Fibroblast of skin of right quadriceps (primary cell): ENCODE measurements around the gene SPATA17.
"Not testable (repeated sequence)": the region's sequence is repeated elsewhere in the genome, so short reads cannot be mapped to it uniquely, and the experiment has no call there.

ENCODE experiments used
- DNase-seq: peaks from one replicate; pipeline ENCODE4 v3.0.0-alpha.2; 2013

The SPATA17 gene

DNA sequence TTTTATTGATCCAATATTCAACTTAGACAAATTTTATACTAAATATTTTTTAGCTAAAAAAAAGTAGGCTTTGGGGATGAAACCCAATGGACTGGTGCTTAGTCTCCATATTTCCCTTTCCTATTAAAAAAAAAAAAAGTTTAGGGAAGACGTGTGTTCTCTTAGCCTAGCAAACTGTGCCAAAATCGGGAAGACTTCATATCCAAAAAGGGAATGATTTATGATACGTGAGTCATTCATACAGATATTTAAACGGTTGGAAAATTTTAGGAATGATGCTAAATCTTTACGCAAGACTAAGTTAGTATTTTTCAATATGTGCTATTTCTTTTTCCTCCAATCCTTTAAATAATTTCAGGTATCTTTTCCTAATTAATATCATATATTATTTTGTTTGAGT lies 50.7 kb downstream of the SPATA17 start:
- peak; percentile 6 for DNase-seq

DNA sequence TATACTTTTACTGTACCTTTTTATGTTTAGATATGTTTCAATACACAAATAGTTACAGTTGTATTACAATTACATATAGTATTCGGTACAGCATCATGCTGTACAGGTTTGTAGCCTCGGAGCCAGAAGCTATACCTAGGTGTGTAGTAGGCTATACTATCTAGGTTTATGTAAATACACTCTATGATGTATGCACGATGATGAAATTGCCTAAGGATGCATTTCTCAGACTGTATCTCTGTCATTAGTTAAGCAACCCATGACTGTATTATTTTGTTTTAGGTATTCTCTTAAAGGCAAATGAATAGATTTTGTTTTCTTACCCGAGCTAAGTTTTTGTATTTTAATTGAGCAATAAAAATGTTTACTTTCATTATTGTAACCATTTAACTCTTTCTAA lies 56.4 kb downstream of the SPATA17 start:
- DNase-seq, result no peak

DNA sequence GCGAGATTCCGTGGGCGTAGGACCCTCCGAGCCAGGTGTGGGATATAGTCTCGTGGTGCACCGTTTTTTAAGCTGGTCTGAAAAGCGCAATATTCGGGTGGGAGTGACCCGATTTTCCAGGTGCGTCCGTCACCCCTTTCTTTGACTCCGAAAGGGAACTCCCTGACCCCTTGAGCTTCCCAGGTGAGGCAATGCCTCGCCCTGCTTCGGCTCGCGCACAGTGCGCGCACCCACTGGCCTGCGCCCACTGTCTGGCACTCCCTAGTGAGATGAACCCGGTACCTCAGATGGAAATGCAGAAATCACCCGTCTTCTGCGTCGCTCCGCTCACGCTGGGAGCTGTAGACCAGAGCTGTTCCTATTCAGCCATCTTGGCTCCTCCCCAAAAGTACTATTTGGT lies 65.0 kb downstream of the SPATA17 start:
- DNase-seq, result not testable (repeated sequence)

DNA sequence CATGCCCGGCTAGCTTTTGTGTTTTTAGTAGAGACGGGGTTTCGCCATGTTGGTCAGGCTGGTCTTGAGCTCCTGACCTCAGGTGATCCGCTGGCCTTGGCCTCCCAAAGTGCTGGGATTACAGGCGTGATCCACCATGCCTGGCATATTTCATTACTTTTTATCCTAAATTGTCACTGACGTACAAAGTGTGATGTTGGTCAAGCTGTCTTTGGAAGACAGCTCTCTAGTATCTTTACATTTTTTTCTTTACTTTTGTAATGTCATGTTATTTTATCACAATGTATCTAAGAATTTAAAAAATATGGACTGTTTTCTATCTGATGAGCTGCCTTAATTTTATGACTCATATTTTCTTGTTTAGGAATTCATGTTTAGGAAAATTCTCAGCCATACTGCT lies 72.2 kb downstream of the SPATA17 start:
- no peak for DNase-seq

DNA sequence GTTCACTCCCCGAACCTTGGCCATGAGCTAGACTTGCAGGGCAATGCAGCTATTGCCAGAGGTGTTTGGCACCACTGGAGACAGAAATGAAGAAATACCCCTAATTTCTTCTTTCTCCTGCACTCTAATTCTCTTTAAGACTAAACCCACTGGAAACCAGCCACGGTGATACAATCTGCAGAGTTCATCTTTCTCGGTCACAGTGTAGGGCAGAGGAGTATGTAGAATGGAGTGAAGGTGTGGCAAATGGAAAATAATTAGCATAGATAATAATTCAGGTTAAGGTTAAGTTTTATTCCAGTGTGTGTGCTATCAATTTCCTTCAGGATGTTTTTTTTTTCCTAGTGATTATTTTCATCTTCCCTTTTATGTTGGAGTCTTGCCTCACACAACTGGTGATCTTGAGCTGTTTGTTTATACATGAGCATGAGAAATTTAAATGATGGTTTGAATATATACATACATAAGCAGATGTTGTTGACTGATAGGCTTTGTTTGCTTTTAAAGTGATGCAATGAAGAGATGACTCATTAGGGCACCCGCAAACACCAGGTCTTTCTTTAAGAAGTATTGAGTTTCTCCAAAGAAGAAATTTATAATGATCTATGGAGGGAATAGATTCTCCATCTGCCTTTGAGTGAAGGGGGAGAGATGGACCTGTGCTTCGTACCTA lies 81.9 kb downstream of the SPATA17 start:
- no peak for DNase-seq

DNA sequence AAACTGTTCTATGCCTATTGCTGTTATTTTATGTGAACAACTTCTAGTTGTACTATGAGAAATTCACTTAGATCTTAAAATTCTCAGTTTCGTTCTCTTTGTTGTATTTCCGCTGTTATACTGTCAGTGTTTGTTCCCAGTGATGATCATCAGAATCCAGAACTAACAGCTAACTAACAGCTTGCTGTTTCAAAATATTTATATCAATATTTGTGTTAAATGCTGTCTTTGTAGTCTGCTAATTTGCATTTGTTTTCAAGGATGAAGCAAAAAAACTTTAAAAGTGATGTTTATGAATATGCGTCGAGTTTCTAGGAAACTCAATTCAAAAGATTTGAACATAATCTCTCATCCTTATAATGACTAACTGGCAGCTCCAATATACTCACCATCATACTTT lies 84.5 kb downstream of the SPATA17 start:
- DNase-seq, result no peak

DNA sequence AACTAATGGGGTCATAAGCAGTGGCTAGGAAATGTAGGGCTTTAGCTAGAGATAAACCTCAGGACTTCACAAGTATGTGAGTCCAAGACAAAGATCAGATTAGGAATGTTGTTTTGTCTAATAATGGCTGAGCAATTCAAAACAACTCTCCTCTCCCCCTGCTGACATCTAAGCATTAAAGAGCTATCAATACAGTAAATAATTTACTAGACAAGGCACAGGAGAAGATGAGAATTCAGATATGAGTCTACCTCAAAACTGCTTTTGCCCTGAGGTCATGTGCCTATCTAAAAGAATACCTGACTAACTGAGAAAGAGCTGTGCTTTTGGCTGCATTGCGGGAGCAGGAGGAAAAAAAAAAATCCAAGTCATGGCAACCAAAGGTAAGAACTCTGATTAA lies 86.8 kb downstream of the SPATA17 start:
- DNase-seq, result no peak

DNA sequence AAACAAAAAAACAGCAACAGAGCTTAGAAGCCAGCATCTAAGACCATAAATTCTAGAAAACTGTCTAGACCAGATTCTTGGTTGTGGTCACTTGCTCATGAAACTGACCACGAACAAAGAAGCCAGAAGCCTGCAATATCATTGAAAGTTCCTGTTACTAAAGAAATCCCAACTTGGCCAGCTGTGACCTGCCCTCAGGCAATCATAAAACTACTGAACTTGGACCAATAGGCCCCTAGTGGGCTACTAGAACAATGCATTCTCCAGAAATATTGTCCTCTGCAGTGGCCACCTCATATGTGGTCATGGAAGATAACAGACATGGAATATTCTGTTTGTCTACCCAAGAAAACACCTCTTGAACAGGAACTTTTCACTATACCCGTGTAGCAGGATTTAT lies 87.7 kb downstream of the SPATA17 start:
- DNase-seq, result no peak

DNA sequence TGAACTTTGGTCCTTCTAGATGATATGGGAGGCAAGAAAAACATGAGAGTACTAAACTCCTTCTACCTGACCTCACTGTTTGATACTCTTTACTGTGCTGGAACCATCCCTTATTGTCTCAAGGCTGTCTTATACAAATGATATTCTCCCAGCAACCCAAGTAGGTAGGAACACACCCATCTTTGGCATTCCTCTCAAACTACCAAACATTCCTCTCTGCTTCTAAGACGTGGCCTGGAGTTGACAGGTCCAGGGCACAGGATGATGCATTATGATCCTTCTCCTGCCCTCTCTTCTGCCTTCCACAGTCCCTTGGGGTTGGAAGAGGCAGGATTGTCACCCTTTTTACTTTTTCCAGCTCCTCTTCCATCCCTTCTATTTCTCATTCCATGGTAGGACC lies 90.5 kb downstream of the SPATA17 start:
- DNase-seq, result no peak

DNA sequence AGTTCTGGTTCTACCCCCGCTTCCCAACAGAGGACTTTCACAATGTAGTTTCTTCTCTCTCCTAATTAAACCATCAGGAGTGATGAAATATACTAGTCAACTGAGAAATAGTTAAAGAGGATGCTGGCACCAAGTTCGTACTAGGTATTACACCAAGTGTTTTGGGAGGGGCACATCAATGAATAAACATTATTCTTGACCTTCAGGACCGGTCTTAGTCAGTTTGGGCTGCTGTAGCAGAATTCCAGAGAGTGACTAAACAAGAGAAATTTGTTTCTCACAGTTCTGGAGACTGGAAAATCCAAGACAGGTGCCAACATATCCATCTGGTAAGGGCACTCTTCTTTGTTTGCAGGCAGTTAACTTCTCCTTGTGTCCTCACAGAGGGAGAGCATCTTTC lies 103.8 kb downstream of the SPATA17 start:
- peak; percentile 1 for DNase-seq

DNA sequence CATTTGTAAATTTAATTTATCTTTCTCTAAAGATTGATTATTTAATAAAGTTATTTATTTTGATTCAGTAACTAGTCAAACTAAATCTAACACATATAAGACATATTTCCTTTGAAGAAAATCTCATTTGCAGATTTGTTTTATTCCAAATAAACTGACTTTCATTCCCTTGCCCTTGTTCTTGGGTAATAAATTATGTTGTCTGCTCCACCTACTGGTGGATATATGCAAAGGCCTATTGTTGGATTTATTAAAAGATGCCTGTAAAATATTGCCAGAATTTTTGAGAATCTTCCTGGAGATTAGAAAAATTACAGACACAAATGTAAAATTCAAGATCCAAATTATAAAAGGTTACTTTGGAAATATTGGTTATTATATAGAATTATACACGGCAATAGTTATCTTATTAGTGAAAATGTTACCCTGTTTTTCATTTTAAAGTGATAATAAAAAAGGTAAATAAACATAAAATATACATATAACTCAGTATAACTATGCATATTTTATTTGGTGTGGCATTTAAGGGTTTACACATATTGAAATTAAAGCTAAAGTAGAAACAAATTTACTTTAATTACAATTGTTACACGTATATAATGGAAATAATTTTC lies 116.1 kb downstream of the SPATA17 start:
- peak; percentile 19 for DNase-seq

DNA sequence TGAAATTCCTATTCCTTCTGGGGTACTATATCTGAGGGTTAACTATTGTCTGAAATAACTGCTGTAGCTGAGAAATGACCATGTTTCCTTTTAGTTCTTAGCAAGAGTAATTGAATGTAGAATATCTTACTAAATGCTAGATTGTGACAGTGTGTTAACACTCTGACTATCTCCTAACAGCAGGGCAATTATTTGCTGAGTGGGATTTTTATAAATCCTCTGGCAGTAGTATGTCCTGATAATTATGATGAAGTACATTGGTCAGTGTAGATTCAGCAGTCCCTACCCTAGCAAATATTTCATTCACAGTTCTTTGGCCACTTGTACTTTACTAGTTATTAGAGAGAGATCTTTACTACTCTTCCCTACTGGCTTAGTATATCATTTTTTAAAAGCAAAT lies 138.6 kb downstream of the SPATA17 start:
- DNase-seq, result no peak

DNA sequence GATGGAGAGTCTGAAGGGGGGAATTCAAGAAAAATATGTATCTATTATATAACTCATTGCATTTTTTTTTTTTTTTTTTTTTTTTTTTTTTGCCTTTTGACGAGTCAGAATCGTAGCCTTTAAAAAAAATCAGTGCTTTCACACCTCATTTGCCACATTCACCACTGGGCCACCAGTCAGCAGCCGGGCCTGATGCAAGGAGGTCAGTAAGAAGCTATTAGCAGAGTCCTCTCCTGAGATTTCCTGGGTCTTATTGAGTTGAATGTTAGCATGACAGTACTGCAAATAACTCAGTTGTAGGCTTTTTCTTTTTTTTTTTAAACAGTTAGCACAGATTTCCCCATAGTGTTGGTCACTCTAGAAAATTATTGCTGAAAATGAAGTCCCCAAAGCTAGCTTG lies 139.8 kb downstream of the SPATA17 start:
- DNase-seq, result no peak

DNA sequence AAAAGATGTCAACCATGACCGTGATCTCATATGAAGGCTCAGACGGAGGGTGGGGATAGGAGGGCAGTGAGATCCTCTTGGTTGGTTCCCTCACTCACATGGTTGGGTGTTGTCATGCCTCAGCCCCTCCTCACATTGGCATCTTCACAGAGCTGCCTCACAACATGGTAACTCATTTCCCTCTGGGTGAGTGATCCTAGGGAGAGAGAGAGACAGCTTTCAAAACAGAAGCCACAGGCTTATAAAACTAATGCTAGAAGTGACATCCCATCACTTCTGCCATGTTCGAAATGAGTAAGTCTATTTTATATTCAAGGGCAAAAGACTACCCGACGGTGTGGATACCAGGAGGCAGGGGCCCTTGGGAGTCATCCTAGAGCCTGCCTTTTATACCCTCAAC lies 145.5 kb downstream of the SPATA17 start:
- DNase-seq, result no peak

DNA sequence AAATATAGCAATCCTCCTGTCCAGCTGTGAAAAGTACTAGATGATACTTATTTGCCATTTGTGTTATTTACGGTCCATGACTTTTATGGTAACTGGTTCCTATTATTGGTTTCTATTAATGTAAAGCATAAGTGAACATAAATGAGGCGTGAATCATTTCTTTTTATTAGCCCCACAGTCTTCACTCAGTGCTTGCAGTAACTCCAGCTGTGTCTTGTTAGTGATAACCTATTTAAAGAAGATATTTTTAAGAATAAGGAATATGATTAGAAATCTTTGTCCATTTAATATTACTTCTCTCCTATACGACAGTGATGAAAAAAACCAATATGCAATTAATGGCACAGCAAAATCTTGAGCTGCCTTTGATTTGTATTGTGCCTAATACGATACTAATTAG lies 149.9 kb downstream of the SPATA17 start:
- peak; percentile 12 for DNase-seq

DNA sequence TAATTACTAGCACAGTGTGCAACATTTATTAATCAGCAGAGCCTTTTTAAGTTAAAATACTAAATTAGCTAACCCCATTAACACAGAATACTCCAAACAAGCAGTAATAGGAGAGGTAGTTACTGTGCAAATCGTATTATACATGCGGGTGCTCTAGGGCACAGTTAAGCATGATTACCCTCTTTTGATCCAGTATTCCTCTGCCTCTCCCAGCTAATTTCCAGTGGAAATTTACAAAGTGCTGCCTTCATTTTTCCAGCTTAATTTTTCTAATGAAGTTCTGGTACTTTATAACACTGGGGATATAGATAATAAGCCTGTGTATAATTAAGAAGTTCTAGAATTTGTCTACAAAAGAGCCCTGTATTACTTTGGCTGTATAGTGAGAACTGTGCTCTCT lies 159.9 kb downstream of the SPATA17 start:
- no peak for DNase-seq

DNA sequence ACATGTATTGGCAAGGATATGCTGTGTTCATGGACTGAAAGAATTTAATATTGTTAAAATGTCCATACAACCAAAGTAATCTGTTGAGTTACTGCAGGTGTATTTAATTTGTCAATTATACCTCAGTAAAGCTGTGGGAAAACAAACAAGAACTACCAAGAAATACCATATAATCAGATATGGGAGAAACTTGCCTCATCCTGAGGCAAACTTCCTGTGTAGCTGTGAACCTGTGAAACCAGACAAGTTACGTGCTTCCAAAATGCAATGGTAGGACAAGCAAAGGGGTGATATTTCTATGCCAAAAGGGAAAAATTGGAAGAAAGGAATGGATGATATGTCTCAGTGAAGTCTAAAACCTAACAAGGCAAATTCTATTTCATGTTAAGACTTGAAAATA lies 174.6 kb downstream of the SPATA17 start:
- DNase-seq, result no peak

DNA sequence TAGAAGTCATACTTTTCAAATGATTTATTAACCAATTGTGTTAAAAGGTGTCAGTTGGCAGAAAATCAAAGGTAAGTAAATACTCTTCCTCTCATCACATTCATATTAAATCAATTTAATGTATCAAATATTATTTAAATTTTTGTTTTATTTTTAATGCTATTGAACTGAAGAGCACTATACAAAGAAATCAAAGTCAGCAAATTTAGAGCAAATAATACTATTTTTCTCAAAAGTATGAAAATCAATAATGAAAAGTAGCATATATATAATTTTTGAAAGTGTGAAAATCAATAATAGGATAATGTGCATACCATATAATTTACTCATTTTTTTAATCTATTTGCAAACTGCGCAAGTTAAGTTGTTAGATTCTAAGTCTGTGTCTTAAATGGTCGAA lies 181.0 kb downstream of the SPATA17 start:
- no peak for DNase-seq

DNA sequence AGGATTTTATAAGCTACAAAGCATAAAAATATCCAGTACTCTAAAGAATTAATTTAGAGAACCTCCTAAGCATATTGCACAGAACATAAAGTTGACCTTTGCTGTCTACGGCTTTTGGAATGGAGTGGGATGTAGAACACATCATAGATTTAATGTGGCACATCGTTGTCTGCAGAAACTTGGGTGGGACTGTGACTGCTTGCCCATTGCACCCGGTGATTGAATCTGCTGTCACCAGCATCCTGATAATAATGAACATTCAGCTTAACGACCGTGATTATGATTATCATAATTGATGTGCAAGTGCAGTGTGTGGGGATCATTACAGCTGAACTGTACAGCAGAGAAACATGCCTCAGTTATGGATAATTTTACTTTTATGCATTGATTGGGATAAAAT lies 181.9 kb downstream of the SPATA17 start:
- DNase-seq, result no peak

DNA sequence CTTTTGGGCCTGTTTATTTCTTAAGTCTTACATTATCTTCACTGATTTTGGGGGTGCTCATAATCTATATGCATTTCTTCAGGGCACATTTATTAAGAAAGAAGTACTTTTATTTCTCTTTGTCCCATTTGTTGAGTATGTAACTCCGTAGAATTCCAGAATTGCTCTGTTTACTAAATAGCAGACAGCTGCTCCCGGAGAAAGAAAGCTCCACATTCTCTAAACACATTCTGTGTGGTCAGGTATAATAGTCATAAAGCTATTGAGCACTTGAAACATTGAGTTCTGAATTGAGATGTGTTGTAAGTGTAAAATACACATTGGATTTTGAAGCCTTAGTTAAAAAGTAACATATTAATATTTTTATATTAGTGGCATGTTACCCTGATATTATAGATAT lies 206.5 kb downstream of the SPATA17 start:
- no peak for DNase-seq

DNA sequence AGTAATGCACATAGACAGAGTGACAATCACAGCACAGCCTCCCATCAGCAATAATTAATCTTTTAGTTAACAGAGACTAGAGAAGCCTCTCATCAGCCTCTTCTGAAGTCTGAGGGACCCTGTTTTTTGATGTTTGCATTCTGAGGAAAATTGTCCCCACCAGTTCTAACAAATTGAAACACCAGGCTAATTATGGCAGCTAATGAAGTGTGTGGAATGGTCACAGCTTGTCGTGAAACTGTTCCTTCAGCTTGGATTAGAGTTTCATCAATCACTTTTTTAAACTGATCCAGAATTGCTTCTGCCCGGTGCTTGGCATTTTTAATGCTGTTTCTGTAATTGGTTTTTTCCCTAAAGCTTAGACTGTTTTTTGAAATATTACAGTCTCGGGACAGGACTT lies 208.0 kb downstream of the SPATA17 start:
- DNase-seq, result no peak

DNA sequence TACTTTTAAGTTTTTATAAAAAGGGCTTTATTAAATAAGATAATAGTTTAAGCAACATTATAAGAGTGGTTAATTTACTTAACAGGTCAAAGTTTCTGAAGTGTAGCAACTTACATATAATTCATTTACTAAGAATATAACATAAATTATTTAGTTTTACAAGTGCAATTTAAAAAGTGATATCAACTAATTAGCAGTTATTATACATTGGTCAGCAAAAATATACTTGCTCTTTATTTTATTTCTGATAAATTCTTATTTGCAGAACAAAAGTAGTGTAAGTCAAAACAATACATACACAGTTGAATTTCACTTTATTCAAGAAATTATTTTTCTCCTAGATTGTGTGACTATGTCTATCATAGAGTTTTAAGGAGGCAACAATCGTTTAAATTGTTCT lies 215.6 kb downstream of the SPATA17 start:
- DNase-seq, result no peak

DNA sequence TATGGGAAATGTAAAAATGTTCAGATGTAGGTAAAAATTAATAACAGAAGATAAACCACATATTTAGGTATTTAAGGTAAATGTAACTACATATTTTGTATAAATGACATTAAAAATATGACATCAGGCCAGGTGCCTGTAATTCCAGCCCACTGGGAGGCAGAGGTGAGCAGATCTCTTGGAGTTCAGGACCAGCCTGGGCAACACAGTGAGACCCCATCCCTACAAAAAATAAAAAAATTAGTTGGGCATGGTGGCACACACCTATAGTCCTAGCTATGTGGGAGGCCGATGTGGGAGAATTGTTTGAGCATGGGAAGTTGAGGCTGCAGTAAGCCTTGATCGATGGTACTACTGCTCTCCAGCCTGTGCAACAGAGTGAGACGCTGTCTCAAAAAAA lies 216.5 kb downstream of the SPATA17 start:
- DNase-seq, result no peak

DNA sequence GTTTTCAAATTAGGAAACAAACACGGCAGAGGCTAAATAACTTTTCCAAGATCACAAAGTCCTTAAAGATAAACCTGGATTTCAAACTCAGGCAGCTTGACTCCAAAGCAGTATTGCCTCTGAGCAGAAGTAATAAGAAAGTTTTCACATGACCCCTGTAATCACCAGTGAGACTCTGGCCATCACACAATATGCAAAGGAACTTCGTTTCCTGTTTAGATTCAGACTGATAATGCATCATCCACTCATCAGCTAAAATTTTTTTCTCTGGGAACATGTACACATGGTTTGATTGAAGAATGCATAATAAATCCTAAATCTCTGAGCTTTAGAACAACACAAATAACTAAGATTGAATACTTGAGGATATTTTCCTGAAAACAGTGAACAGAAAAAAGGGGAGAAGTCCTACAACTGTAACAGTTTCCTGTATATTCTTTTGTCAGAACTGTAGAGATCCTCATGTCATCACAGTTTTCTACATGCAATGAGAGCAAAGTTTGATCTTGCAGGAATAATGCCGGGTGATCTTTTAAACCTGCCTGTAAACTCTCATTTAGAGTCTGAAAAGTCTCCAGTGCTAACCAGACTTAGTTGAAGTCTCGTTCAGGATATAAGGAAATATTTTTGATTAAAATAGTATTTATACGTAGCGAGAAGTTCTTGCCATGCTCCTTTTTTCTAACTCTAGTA lies 225.3 kb downstream of the SPATA17 start:
- DNase-seq, result no peak

DNA sequence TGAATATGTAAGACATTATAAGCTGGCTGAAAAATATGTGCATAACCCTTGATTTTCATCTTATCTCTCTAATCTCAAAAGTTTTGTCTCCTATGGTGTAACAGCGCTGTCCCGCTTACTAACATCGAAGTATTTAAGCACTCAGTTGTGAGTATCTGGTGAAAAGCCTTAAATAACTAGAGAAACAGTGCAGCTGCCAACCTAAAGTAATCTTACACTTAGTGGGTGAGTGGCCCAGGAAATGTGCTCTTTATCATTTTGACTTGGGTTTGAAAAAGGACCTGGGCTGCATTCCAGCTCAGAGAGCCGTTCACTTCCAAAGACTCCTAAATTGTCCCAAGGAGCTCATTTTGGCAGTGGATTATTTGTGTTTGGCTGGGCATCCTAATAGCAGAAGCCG lies 225.9 kb downstream of the SPATA17 start:
- DNase-seq, result peak; percentile 16
